GM23248 (cell line): ENCODE data around the gene WIPF1.

ENCODE experiments used
- EZH2 ChIP-seq: fragments of 200-600 bp; sonication (generic); IDR thresholded peaks from 2 replicates; pipeline ENCODE4 v1.6.1; 2018; ENCODE audit warnings: antibody characterized with exemption, mild to moderate bottlenecking; ENCODE audit not compliant: insufficient read depth, poor library complexity, severe bottlenecking
- EZH2phosphoT487 ChIP-seq: fragments of 200-600 bp; sonication (generic); IDR thresholded peaks from 2 replicates; pipeline ENCODE4 v1.6.1; 2018; ENCODE audit warnings: antibody characterized with exemption, moderate library complexity, mild to moderate bottlenecking, low read depth; ENCODE audit not compliant: insufficient read depth

- TF ChIP-seq EZH2 (no peak), EZH2phosphoT487 (no peak)
Measured at GRCh38 chr2:174612970-174613369, 15.4 kb upstream of the WIPF1 start.
